Uterus (tissue), 2 donors: Measurements from ENCODE around the gene GRIK3.

Experiments used
- POLR2A ChIP-seq, 2 donors: fragments of 450-650 bp; IDR thresholded peaks; one replicate each; pipeline ENCODE4 v1.6.1; 2016; ENCODE audit warnings: antibody characterized with exemption in 2 of 2, mild to moderate bottlenecking in 1 of 2, moderate library complexity in 1 of 2
- TF ChIP-seq, protein P1 (sequence below), 4 experiments: fragments of 200-600 bp in 2 of 4; fragments of 450-650 bp in 2 of 4; sonication (generic) in 2 of 4; IDR thresholded peaks; one replicate each; pipeline ENCODE4 v1.5.1; 2016 to 2019; ENCODE audit warnings: antibody characterized with exemption in 4 of 4, mild to moderate bottlenecking in 2 of 4, moderate library complexity in 1 of 4

DNA sequence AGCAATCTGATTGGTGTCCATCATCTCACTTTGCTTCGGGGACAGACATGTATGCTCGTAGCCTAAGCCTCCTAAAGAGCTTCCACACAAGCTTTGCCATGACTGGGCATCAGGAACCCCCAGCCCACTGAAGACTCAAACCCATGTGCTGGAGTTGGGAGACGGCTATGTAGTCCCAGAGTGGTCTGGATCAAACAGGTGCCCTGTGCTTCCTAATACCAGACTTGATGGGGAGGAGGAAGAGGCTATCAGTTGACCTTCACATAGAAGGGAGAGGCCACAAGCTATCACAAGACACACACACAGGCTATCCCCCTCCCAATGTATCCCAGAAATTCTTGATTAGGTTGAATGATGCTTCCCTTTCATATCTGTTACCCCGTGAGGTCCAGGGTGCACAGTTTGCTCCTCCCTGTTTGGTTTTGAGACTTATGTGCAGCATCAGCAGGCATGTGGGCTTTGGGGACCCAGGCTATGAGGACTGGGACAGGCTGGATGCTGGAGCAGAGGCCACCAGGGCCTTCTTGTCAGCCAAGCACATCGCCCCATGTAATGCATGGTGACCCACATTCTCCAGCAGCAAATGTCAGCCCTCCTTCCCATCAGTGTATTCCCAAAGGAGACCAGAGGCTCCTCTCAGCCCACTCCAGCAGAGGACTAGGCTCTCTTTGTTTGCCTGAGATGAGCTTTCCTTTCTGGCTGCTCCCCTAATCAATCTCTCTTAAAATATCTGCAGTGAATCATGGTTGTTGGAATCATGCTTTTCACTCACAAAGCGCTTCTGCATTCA lies 159.8 kb downstream of the GRIK3 start:
- TF ChIP-seq POLR2A (IDR thresholded peaks at IDR 0.05): no peak
- TF ChIP-seq, protein P1, sequence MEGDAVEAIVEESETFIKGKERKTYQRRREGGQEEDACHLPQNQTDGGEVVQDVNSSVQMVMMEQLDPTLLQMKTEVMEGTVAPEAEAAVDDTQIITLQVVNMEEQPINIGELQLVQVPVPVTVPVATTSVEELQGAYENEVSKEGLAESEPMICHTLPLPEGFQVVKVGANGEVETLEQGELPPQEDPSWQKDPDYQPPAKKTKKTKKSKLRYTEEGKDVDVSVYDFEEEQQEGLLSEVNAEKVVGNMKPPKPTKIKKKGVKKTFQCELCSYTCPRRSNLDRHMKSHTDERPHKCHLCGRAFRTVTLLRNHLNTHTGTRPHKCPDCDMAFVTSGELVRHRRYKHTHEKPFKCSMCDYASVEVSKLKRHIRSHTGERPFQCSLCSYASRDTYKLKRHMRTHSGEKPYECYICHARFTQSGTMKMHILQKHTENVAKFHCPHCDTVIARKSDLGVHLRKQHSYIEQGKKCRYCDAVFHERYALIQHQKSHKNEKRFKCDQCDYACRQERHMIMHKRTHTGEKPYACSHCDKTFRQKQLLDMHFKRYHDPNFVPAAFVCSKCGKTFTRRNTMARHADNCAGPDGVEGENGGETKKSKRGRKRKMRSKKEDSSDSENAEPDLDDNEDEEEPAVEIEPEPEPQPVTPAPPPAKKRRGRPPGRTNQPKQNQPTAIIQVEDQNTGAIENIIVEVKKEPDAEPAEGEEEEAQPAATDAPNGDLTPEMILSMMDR (IDR thresholded peaks at IDR 0.05): no peak
